GM11168 (cell line): ENCODE results near the gene ACTL6A.

Source experiments
- in situ Hi-C: fragments of 300-500 bp; cut with MboI; formaldehyde crosslinking; loops from one replicate; pipeline ENCODE4 v1.12.0; 2022; ENCODE audit warnings: low sequenced_read_pairs; ENCODE audit not compliant: unreplicated experiment

Gene ACTL6A

DNA sequence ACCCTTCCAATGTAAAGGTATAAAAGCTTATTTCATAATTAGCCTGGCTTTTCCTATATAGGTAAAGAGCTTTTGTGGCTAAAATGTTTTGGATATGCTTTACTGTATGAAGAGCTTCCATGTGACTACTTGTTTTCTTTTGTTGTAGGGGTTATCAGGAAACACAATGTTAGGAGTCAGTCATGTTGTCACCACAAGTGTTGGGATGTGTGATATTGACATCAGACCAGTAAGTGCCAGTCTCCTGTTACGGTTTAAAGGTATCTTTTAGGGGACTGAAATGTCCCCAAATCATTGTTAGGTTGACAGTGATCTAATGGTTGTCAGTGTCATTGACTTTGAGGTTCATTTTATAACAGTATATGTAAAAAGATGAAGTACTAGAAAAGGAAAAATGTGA is 18.3 kb downstream of the ACTL6A start:
- in situ Hi-C loops = no loop called here

DNA sequence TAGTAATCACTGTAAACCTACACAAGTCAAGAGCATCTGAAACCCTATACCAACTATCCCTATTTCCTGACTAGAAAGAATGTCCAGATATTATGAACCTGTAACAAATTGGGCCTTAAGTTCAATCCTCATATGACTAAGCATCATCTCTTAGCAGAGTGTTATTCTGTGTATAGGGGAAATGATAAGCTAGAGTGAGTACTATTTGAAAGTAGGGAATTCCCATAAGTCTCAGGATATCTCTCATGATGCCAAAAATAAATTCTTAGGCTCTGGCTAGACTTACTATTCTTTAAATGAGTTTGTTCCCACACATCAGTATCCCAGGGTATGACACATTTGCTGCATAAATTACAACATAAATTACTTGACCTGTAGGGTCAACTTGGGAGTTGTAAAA is 26.4 kb downstream of the ACTL6A start:
- in situ Hi-C loops = no loop called here

DNA sequence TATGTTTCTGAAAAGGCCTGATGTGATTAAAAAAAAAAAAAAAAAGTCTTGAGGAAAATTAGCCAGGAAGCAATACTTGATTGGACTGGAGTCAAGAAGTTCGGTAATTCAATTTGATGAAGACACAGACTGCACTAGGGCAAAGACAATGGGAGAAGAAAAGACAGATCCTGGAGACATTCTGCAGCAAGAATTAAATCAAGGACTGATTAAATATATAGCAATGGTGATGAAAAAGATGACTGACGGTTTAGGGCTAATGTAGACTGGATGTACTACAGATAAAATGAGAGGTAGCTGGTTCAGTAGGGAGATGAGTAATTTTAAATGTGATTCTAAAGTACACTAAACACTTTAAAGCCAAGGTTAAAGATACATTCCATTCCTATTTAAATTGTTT is 27.9 kb downstream of the ACTL6A start:
- in situ Hi-C loops = no loop called here

DNA sequence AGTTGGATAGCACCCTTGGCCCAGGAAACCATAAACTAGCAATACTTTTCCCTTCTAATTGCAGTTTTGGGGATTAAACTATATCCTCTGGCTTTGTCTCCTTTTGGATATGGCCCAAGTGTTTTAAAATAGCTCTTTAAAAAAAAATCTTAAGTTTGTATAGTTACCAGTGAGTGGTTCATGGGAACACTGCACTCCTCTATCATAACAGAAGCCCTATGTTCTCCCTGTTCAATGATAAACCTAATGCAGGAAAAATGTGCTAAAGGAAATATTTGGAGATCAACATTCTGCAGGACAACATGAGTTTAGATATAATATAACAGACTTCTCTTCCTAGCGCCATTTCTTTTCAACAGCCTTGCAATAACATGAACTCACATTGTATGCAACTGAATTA is 28.6 kb downstream of the ACTL6A start:
- in situ Hi-C loops = no loop called here

DNA sequence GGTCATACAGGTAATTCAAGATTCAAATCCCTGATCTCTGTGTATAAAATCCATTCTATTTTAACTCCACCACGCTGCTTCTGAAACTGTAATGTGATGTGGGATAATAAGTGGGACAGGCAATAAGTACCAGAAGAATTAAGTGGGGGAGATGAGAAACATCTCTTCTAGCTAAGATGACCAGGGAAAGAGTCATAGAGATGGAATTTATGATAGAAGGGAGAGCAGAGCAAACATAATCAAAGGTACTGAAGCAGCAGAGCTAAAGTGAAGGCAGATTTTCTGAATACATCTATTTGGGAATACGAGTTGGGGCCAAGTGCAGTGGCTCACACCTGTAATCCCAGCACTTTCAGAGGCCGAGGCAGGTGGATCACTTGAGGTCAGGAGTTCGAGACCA is 36.8 kb downstream of the ACTL6A start:
- in situ Hi-C loops = no loop called here

DNA sequence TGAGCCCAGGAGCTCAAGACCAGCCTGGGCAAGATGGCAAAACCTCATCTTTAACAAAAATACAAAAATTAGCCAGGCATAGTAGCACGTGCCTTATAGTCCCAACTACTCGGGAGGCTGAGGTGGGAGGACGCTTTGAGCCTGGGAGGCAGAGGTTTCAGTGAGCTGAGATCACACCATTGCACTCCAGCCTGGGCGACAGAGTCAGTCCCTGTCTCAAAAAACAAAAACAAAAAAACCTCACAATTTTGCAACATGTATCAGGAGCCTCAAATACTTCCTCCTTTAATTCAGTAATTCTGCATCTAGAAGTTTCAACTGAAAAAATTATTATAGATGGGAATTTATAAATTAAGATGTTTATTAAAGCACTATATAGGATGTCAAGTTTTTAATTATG is 40.6 kb downstream of the ACTL6A start:
- in situ Hi-C loops = no loop called here

DNA sequence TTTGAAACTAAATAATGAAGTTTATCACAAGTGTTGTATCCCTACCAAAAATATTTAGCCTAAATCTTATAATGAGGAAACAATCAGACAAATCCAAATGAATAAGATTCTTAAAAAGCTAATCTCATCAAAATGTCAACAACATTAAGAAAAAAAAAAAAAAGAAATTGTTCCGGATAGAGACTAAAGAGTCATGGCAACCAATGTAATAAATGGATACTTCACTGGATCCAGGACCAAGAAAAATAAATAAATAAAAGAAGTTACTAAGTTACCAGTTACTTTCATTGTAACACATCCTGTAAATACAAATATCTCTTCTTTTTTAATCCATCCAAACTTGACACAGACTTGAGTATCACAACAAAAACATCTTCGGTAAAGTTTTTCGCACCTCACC is 41.1 kb downstream of the ACTL6A start:
- in situ Hi-C loops = no loop called here

DNA sequence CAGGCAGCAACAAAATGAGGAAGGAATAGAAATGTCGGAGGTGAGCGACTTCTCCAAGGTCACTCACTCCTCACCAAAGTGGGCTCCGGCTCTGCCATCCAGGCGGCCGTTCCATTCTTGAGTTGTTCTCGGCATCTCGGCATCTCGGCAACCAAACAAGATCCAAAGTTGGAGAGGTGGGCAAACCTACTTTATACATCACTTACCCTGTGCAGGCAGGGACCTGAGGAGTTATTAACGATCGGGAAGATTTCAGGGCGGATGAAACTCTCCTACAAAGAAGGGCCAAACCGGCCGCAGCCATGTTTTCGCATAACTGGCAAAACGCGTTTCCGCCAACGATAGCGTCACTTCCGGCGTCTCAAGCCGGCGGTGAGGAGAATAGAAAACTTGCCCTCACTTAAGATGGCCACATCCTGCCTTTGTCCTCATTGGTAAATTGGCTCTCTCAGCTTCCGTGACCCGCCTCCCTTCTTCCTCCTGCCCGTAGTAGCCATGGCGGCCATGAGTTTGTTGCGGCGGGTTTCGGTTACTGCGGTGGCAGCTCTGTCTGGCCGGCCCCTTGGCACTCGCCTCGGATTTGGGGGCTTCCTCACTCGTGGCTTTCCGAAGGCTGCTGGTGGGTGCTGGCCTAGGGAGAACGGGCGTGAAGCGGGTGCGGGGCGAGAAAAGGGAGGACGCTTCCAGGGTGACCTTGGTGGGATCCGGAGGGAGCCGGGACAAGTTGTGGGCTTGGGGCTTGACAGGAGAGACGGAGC is 41.8 kb downstream of the ACTL6A start, which contains the start of the genes MRPL47 and NDUFB5:
Gene MRPL47, minus strand, starts transcription at position 318 of the 758 bp plus-strand sequence. Its CDS starts 14 bp downstream, at position 304.
Gene NDUFB5, plus strand, starts transcription at position 474 of the 758 bp plus-strand sequence. Its CDS starts 22 bp downstream, at position 496.
- in situ Hi-C loops = no loop called here

DNA sequence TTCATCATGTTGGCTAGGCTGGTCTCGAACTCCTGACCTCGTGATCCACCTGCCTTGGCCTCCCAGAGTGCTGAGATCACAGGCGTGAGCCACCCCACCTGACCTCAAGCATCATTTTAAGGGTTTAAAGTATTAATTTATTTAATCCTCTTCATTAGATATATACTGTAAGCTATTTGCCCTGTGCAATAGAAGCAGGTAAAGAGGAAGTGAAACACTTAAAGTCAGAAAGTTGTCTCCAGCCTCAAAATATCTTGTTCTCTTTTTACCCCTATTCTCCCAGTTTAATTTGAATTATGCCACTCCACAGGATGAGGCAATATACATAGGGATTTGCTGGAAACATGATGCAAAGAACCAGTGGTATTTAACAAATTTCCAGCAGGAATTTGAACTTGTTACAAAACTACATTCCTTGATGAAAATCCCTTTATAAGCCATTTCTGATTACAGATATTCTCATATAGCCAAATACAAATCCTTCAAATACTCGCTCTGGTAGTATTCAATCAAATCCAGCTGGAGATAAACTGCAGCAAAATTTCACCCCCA is 43.9 kb downstream of the ACTL6A start:
- in situ Hi-C loops = no loop called here

DNA sequence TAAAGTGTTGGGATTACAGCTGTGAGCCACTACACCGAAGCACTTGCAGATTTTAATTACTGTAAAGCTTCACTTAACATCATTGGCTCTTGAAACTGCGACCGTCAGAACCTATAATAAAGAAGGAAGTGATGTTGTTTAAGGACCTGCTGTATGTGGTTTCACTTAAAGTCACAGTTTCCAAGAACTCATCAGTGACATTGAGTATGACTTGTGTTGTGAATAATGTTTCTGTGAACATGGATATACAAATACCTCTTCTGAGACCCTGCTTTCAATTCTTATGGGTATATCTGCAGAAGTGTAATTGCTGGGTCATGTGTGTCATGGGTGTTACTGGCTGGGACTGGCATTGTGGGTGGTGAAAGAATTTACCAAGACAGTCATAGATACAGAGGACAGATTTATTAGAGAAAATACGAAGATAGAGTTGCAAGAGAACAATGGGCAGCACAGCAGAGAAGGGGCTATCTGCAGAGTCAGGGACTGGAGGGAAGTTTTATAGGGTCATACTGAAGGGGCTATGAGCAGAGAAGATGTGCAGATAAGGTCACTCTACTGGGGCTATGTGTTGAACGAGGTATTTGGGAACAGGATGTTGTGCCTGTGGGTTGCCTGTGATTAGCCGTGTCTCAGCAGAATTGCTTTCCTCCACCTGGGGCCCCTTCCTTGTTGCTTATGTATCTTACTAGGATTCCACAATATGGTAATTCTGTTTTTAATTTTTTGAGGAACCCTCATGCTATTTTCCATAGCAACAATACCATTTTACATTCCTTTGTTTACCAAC is 46.4 kb downstream of the ACTL6A start:
- in situ Hi-C loops = no loop called here

DNA sequence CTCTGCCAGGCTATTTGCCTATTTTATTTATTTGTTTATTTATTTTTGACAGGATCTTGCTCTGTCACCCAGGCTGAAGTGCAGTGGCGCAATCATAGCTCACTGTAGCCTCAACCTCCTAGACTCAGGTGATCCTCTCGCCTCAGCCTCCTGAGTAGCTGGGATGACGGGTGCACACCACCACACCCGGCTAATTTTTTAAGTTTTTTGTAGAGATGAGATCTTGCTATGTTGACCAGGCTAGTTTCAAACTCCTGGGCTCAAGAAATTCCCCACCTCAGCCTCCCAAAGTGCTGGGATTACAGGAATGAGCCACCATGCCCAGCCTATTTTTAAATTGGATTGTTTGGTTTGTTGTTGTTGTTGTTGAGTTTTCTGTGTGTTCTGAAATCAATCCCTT is 47.3 kb downstream of the ACTL6A start:
- in situ Hi-C loops = no loop called here

DNA sequence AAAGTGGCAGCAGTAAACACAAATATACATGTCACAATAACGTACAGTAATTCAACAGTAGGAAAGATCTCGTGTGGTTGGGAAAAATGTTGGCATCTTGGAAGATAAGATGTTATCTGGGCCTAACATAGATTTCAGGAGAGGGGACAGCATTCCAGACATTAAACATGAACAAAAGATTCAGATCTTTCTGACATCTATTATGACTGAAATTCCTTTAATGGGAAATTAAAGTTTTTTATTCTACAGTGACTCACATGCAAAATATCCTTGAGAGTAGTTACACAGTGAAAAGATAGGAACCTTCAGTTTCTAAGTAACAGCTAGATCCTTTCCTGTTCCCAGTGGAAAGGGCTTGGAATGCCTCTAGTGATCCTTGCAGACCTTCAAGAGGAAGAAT is 51.1 kb downstream of the ACTL6A start:
- in situ Hi-C loops = no loop called here

DNA sequence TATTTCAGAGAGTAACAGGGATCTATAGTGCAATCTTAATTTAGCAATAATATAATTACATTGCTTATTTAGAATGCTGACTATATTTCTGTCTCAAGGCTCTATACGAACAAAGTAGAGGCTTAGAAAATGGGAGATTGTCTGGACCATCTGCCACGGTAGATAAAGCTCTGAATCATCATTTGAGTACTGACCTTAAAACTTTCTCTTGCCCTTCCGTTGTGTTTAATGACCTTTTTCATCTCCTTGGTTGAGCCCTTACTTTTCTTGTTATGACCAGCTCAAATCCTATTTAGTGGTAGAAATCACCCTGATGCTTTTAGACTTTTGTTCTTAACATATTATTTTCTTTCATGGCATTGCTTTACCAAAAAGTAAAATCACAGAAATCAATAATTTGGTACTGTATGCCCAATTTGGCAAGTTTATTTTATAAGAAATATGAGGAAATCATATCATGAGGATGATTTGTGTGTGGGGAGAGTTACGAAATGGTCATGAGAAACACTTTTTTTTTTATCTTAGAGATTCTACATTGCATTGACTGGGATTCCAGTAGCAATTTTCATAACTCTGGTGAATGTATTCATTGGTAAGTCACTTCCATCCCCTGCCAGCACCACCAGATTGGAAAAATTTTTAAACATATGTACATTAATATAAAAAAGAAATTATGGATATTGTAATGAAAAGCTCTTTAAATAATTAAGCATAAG is 52.9 kb downstream of the ACTL6A start:
- in situ Hi-C loops = no loop called here

DNA sequence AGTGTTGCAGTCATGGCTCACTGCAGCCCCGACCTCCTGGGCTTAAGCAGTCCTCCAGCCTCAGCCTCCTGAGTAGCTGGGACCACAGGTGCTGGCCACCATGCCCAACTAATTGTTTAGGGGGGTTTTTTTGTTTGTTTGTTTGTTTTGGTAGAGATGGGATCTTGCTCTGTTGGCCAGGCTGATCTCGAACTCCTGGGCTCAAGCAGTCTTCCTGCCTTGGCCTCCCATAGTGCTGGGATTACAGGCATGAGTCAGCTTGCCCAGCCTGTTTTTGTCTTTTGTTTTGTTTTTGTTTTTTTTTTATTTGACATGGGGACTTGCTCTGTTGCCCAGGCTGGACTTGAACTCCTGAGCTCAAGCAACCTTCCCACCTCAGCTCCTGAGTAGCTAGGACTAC is 59.3 kb downstream of the ACTL6A start:
- in situ Hi-C loops = no loop called here

DNA sequence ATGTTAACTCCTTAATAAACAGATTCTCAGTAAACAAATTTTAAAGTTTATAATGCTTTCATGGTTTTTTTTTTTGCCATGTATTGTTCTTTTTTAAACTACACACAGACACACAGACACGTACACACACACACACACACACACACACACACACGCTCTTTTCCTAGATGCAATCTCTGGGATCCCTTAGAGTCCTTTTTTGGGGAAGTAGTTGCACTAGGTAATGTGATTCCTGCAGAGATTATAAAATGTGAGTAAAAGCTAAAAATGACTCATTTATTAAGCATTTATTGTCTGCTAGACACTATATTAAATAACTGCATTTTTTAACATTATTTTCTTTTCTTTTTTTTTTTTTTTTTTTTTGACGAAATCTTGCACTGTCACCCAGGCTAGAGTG is 61.7 kb downstream of the ACTL6A start:
- in situ Hi-C loops = no loop called here

DNA sequence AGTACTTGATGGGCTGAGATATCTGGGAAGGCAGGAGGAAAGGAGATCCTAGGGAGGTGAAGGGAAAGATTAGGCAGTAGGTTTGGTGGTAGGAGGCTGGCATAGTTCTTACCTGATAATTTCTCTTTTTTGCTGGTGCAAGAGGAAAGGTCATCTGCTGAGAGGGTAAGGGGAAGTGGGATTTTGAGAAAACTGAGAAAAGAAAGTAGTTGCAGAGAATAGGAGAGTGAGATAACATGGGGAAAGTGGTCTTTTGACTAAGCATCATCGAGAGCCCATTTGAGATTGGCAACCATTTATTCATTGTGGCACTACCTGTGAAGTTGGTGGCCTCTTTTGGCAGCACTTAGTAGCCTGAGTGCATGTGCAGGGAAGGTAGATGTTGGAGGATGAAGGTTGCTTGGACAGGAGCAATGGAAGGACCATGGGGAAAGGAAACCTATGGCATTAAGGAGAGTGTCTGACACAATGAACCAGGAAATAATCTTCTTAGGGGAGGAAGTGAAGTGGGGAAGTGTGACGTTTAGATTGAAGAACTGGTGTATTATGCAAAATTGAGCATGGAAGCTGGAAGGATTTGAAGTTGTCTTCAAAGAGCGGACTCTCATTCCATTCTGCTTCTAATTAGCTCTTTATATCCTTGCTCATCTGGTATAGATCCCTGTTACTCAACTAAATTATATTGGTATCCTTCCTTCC is 68.2 kb downstream of the ACTL6A start:
- in situ Hi-C loops = no loop called here
